Uterus (tissue), 4 donors: Measurements from ENCODE around the gene SERPINB8. TPM values are rescaled to one million over a fixed set of nuclear protein-coding genes. Genes with fewer than 3 reads are reported as not detected.

Experiments
- DNase-seq, 2 donors: peaks; one replicate each; pipeline ENCODE4 v3.0.0-alpha.2; 2019 to 2020
- H3K27ac ChIP-seq, 2 donors: fragments of 200-600 bp; sonication (generic); 1 replicate in 1 of 2; 2 replicates in 1 of 2; pipeline ENCODE4 v1.5.1; 2016 to 2018
- H3K27me3 ChIP-seq, 2 donors: fragments of 200-600 bp; sonication (generic); one replicate each; pipeline ENCODE4 v1.5.1; 2018 to 2019; ENCODE audit warnings: control low read depth in 1 of 2
- H3K36me3 ChIP-seq, 2 donors: fragments of 200-600 bp; sonication (generic); one replicate each; pipeline ENCODE4 v1.5.1; 2019; ENCODE audit warnings: control low read depth in 1 of 2
- H3K4me1 ChIP-seq, 2 donors: fragments of 200-600 bp; sonication (generic); one replicate each; pipeline ENCODE4 v1.5.1; 2018 to 2019; ENCODE audit warnings: control low read depth in 1 of 2
- H3K4me3 ChIP-seq, 2 donors: fragments of 200-600 bp; sonication (generic); 1 replicate in 1 of 2; 2 replicates in 1 of 2; pipeline ENCODE4 v1.5.1; 2018 to 2019; ENCODE audit warnings: mild to moderate bottlenecking in 1 of 2
- H3K9me3 ChIP-seq, 2 donors: fragments of 200-600 bp; sonication (generic); one replicate each; pipeline ENCODE4 v1.5.1; 2019; ENCODE audit warnings: control low read depth in 1 of 2
- CTCF ChIP-seq, 4 experiments: fragments of 200-600 bp in 2 of 4; fragments of 450-650 bp in 2 of 4; sonication (generic) in 2 of 4; IDR thresholded peaks; one replicate each; pipeline ENCODE4 v1.5.1; 2016 to 2019; ENCODE audit warnings: antibody characterized with exemption in 4 of 4, mild to moderate bottlenecking in 2 of 4, moderate library complexity in 1 of 4
- POLR2A ChIP-seq, 2 donors: fragments of 450-650 bp; IDR thresholded peaks; one replicate each; pipeline ENCODE4 v1.6.1; 2016; ENCODE audit warnings: antibody characterized with exemption in 2 of 2, mild to moderate bottlenecking in 1 of 2, moderate library complexity in 1 of 2
- intact Hi-C: fragments of 100-400 bp; cut with DNase I; formaldehyde crosslinking; loops from one replicate; pipeline ENCODE4 v1.15.1; 2023; ENCODE audit warnings: low total_unique reads
- total RNA-seq, 4 donors: library from RNA; depleted of rRNA in 3 of 4; stranded (reverse); fragments of >200 nt in 3 of 4; gene quantifications; one replicate each; pipeline versions ENCODE4 v1.1.0 to v1.2.4, GENCODE V29; 2014 to 2023
- donor health status: DM: yes; HTN: yes; CAD: no.

SERPINB8 gene
- total RNA-seq, 4 donors from 2014 or later = 2.3 to 15.0 (median 7.0) TPM

GRCh38 chr18:63994783-63995399 lies 25.0 kb downstream of the SERPINB8 start:
- Histone ChIP-seq H3K4me1 (no peaks in the 10 kb centered on the region), H3K27ac (no peak overlapping the region), H3K9me3 (no peaks in the 10 kb centered on the region), H3K27me3 (no peaks in the 10 kb centered on the region), H3K36me3 (no peaks in the 10 kb centered on the region), H3K4me3 (no peak overlapping the region)
- TF ChIP-seq CTCF (IDR thresholded peaks at IDR 0.05) = peak; percentile 49 to 71 (median 56)
- TF ChIP-seq POLR2A (IDR thresholded peaks at IDR 0.05) = no peak
- intact Hi-C loops = no loop called here
- DNase-seq = peak in 1 of 2 donors; percentile 32

- DNase-seq = no peak
- Histone ChIP-seq H3K27ac (no peak overlapping the region), H3K9me3 (no peaks in the 10 kb centered on the region), H3K27me3 (no peaks in the 10 kb centered on the region), H3K4me3 (no peak overlapping the region), H3K36me3 (no peaks in the 10 kb centered on the region), H3K4me1 (no peaks in the 10 kb centered on the region)
- intact Hi-C loops = no loop called here
- TF ChIP-seq CTCF (IDR thresholded peaks at IDR 0.05) = no peak
- no peak for TF ChIP-seq POLR2A (IDR thresholded peaks at IDR 0.05)
These were observed 27.2 kb downstream of the SERPINB8 start for GRCh38 chr18:63997041-63997440.

- Histone ChIP-seq H3K9me3 (no peaks in the 10 kb centered on the region), H3K27ac (no peak overlapping the region), H3K27me3 (no peaks in the 10 kb centered on the region), H3K4me3 (no peak overlapping the region), H3K4me1 (no peaks in the 10 kb centered on the region), H3K36me3 (no peaks in the 10 kb centered on the region)
- TF ChIP-seq CTCF (IDR thresholded peaks at IDR 0.05) = no peak
- DNase-seq = no peak
- intact Hi-C loops = no loop called here
These were observed 27.7 kb downstream of the SERPINB8 start for GRCh38 chr18:63997606-63998005.

- Histone ChIP-seq H3K36me3 (no peaks in the 10 kb centered on the region), H3K4me3 (no peak overlapping the region), H3K9me3 (no peaks in the 10 kb centered on the region), H3K27ac (no peak overlapping the region), H3K4me1 (no peaks in the 10 kb centered on the region), H3K27me3 (no peaks in the 10 kb centered on the region)
- no peak for TF ChIP-seq CTCF (IDR thresholded peaks at IDR 0.05)
- no peak for TF ChIP-seq POLR2A (IDR thresholded peaks at IDR 0.05)
- DNase-seq = no peak
- intact Hi-C loops = no loop called here
These were observed 30.0 kb downstream of the SERPINB8 start for GRCh38 chr18:63999871-64000270.

- H3K4me1 ChIP-seq = no peaks in the 10 kb centered on the region
- H3K36me3 ChIP-seq = no peaks in the 10 kb centered on the region
- H3K4me3 ChIP-seq = no peak overlapping the region
- H3K9me3 ChIP-seq = no peaks in the 10 kb centered on the region
- no peak overlapping the region for H3K27ac ChIP-seq
- intact Hi-C loops = no loop called here
- TF ChIP-seq POLR2A (IDR thresholded peaks at IDR 0.05) (no peak), CTCF (IDR thresholded peaks at IDR 0.05) (no peak)
- DNase-seq = no peak
- no peaks in the 10 kb centered on the region for H3K27me3 ChIP-seq
These were observed 32.7 kb downstream of the SERPINB8 start for GRCh38 chr18:64002581-64002980.
